ENCODE measurements around the gene TSHB.
"Not testable (repeated sequence)": the region's sequence is repeated elsewhere in the genome, so short reads cannot be mapped to it uniquely, and the experiment has no call there.

The TSHB gene

GRCh38 chr1:115029526-115029925, at the start of gene TSHB:
TSS of gene TSHB (plus strand) at chr1:115029826. CDS start at chr1:115033363, 3,537 bp downstream.
- no peak for DNase-seq

- no peak for DNase-seq
Measured at GRCh38 chr1:114982251-114982650, 47.4 kb upstream of the TSHB start.

GRCh38 chr1:114986286-114986685, 43.3 kb upstream of the TSHB start:
- no peak for DNase-seq

- no peak for DNase-seq
Measured at GRCh38 chr1:114988095-114988494, 41.5 kb upstream of the TSHB start.

GRCh38 chr1:114997510-114998289, 31.9 kb upstream of the TSHB start:
- no peak for DNase-seq

GRCh38 chr1:115006191-115006590, 23.4 kb upstream of the TSHB start:
- no peak for DNase-seq

- DNase-seq, result no peak
Measured at GRCh38 chr1:115012006-115012405, 17.6 kb upstream of the TSHB start.

- no peak for DNase-seq
Measured at GRCh38 chr1:115012434-115012833, 17.2 kb upstream of the TSHB start.

- DNase-seq, result no peak
Measured at GRCh38 chr1:115013792-115014191, 15.8 kb upstream of the TSHB start.

GRCh38 chr1:115019549-115019948, 10.1 kb upstream of the TSHB start:
- not testable (repeated sequence) for DNase-seq

GRCh38 chr1:115021145-115021544, 8.5 kb upstream of the TSHB start:
- no peak for DNase-seq

- DNase-seq, result no peak
Measured at GRCh38 chr1:115023593-115023992, 6.0 kb upstream of the TSHB start.

- DNase-seq, result no peak
Measured at GRCh38 chr1:115031595-115031994, 2.0 kb downstream of the TSHB start.

GRCh38 chr1:115035652-115036051, 6.0 kb downstream of the TSHB start:
- no peak for DNase-seq

- no peak for DNase-seq
Measured at GRCh38 chr1:115036814-115037507, 7.3 kb downstream of the TSHB start.

GRCh38 chr1:115040501-115040900, 10.9 kb downstream of the TSHB start:
- no peak for DNase-seq

- DNase-seq, result peak; percentile 4
Measured at GRCh38 chr1:115041654-115042053, 12.0 kb downstream of the TSHB start.

GRCh38 chr1:115046751-115047150, 17.1 kb downstream of the TSHB start:
- no peak for DNase-seq

- no peak for DNase-seq
Measured at GRCh38 chr1:115051850-115052249, 22.2 kb downstream of the TSHB start.

- peak; percentile 77 for DNase-seq
Measured at GRCh38 chr1:115052454-115053083, 22.9 kb downstream of the TSHB start.

GRCh38 chr1:115056395-115056798, 26.8 kb downstream of the TSHB start:
- no peak for DNase-seq

GRCh38 chr1:115057661-115058254, 28.1 kb downstream of the TSHB start:
- no peak for DNase-seq

GRCh38 chr1:115059316-115059715, 29.7 kb downstream of the TSHB start:
- no peak for DNase-seq

GRCh38 chr1:115060501-115060900, 30.9 kb downstream of the TSHB start:
- no peak for DNase-seq
